GM21576 (cell line): Measurements from ENCODE around the gene PSAT1.

Source experiments
- ATAC-seq: cut with Tn5 transposase; IDR thresholded peaks from one replicate; pipeline ENCODE4 v1.9.1; 2021; ENCODE audit warnings: mild to moderate bottlenecking, moderate library complexity; ENCODE audit not compliant: unreplicated experiment

Gene PSAT1

DNA sequence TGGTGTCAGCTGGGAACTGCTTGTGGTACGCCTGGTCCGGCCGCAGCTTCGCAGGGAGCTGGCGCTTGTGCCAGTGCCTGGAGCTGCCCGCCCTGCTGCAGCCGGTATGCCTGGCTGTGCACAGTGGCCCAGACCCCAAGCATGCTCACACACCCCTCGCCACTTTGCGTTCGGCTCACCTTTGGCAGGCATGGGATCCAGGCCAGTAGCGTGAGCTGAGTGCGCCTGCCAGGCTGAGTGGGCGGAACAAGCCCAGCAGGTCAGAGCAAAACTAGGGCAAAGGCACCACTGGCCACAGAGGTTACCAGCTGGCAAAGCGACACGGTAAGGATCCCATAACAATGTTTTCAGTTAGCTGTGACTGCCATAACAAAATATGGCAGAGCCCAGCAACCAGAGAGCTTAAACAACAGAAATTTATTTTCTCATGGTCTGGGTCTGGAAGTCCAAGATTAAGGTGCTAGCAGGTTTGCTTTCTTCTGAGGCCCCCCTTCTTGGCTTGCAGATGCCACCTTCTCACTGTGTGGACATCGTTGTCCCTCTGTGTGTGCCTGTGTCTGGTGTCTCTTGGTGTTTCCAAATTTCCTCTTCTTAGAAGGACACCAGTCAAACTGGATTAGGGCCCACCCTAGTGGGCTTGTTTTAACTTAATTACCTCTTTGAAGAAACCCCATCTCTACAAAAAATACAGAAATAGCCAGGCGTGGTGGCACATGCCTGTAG lies 61.6 kb downstream of the PSAT1 start:
- ATAC-seq, result no peak

DNA sequence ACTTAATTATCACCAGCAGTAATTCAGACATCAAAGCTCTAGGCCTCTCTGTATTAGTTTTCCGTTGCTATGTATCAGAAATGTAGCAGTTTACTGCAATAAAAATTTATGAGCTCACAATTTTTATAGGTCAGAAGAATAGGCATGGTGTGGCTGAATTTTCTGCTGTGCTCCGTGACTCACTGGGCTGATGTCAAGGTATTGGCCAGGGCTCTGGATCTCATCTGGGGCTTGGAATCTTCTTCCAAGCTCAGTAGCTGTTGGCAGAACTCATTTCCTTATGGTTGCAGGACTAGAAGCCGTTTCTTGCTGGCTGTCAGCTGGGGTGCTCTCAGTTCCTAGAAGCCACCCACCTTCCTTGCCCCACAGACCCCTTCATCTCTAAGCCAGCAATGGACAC lies 66.3 kb downstream of the PSAT1 start:
- ATAC-seq, result no peak

DNA sequence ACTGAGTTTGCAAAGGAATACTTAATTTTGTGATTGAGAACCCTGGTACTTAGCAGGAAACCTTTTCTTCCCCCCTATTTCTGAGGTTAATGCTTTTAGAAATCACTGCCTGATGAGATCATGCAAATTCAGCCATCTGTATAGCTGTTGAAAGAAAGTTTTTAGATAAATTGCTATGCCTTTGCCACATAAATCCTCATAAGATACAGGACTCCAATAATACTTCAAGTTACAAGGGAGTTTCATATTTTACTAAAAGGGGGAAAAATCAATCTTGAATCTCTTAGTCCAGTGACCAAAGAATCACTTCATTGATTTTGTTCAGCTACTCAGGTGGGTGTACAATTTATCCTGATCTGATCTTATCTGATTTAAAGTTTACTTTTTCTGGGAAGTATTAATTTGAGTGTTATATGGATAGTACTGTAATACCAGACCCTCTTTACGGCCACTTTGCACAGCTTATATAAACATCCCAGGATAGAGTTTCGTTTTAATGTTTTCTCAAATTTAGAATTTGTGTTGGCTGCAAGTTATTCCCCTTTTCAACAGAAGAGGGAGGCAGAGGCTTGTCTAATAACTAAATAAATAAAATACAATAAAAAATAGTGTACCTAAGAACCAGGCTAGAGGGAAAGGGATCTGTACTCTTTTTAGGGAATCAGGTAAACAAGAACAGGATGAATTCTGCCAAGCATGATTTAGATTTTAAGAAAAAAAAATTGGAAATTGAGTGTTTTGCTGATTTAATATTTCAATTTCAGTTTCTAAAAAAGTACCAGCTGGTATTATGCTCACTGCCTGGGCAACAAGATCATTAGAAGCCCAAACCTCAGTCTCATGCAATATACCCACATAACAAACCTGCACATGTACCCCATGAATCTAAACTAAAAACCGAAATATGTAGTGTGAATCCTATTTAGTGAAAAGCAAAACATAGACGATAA lies 69.1 kb downstream of the PSAT1 start:
- ATAC-seq, result no peak

GRCh38 chr9:78366827-78367226 lies 69.9 kb downstream of the PSAT1 start:
- ATAC-seq, result no peak

DNA sequence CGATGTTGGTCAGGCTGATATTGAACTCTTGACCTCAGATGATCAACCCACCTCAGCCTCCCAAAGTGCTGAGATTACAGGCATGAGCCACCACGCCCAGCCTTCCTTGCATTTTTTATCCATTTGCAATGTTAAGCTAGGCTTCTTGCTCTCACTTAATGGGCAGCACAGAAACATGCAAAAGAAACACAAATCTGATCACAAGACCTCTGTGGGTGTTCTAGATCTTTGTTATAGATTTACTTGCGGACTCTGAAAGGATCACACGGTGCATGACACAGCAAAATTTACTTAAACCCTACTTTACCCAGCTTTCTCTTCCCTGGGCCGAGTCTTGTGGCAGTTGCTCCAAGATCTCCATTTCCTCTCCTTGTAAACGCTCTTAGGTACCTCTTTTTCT lies 71.3 kb downstream of the PSAT1 start:
- ATAC-seq, result no peak

DNA sequence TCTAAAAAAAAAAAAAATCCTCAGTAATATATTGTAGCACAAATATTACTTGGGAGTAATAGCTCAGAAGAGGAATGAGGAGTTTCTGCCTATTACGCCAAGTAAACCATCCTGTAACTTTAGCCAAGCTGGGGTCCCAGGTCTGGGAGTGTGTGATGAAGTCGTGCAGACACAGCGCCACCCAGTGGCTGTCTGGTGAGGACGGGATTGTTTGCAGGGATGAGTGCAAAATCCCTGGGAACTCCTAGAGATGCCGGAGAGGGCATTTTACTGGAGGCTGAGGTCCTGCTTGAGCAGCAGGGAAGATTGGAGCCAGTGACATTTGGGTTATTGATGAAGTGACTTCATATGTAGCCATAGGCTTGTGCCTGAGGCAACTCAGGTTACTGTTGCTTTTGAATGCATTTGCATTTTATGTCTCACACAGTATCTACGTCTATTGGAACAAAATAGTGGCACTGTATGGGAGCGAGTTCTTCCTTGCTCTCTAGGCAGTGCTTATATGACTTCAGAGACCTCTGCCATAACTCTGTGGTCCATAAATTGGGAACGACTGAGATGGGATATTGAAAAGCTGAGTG lies 72.8 kb downstream of the PSAT1 start:
- ATAC-seq, result peak; percentile 49

- ATAC-seq, result no peak
Observed at GRCh38 chr9:78370991-78371390, 74.1 kb downstream of the PSAT1 start.

GRCh38 chr9:78371981-78372380 lies 75.1 kb downstream of the PSAT1 start:
- ATAC-seq, result no peak
